Superior temporal gyrus (tissue), 1 donor: ENCODE data around the gene NAAA.
"Not testable (repeated sequence)": the region's sequence is repeated elsewhere in the genome, so short reads cannot be mapped to it uniquely, and the experiment has no call there.

ENCODE experiments used
- DNase-seq: peaks from one replicate; pipeline ENCODE4 v3.0.0-alpha.2; 2016; ENCODE audit errors: extremely low spot score

NAAA gene

GRCh38 chr4:75940692-75941253, at the start of gene NAAA:
Gene NAAA (minus strand): TSS chr4:75941013. CDS start chr4:75940949, 64 bp downstream.
- no peak for DNase-seq

- no peak for DNase-seq
Measured at GRCh38 chr4:75989846-75990528, 49.2 kb upstream of the NAAA start.

GRCh38 chr4:75985116-75985515, 44.3 kb upstream of the NAAA start:
- DNase-seq, result no peak

- DNase-seq, result no peak
Measured at GRCh38 chr4:75980576-75980975, 39.8 kb upstream of the NAAA start.

- DNase-seq, result no peak
Measured at GRCh38 chr4:75976177-75976576, 35.4 kb upstream of the NAAA start.

GRCh38 chr4:75973766-75974165, 33.0 kb upstream of the NAAA start:
- no peak for DNase-seq

GRCh38 chr4:75968084-75968483, 27.3 kb upstream of the NAAA start:
- DNase-seq, result no peak

GRCh38 chr4:75963558-75963957, 22.7 kb upstream of the NAAA start:
- DNase-seq, result no peak

GRCh38 chr4:75962072-75962471, 21.3 kb upstream of the NAAA start:
- not testable (repeated sequence) for DNase-seq

GRCh38 chr4:75958546-75958945, 17.7 kb upstream of the NAAA start:
- not testable (repeated sequence) for DNase-seq

- not testable (repeated sequence) for DNase-seq
Measured at GRCh38 chr4:75954811-75955210, 14.0 kb upstream of the NAAA start.

- no peak for DNase-seq
Measured at GRCh38 chr4:75953509-75953908, 12.7 kb upstream of the NAAA start.

- DNase-seq, result no peak
Measured at GRCh38 chr4:75950213-75950815, 9.5 kb upstream of the NAAA start.

- DNase-seq, result no peak
Measured at GRCh38 chr4:75948822-75949444, 8.1 kb upstream of the NAAA start.

- peak; percentile 34 for DNase-seq
Measured at GRCh38 chr4:75939890-75940691, 722 bp downstream of the NAAA start.

- no peak for DNase-seq
Measured at GRCh38 chr4:75935628-75936027, 5.2 kb downstream of the NAAA start.

GRCh38 chr4:75930152-75930551, 10.7 kb downstream of the NAAA start:
- no peak for DNase-seq

GRCh38 chr4:75924916-75925315, 15.9 kb downstream of the NAAA start:
- not testable (repeated sequence) for DNase-seq

- no peak for DNase-seq
Measured at GRCh38 chr4:75924309-75924827, 16.4 kb downstream of the NAAA start.

GRCh38 chr4:75922588-75922987, 18.2 kb downstream of the NAAA start:
- no peak for DNase-seq

- DNase-seq, result no peak
Measured at GRCh38 chr4:75921910-75922309, 18.9 kb downstream of the NAAA start.

- no peak for DNase-seq
Measured at GRCh38 chr4:75920327-75920726, 20.5 kb downstream of the NAAA start.
